Measurements from ENCODE around the gene BPIFA1. TPM values are rescaled to one million over a fixed set of nuclear protein-coding genes. Genes with fewer than 3 reads are reported as not detected.

The BPIFA1 gene
- polyA plus RNA-seq, 1 of the 3 experiments (the other 2 are of a cell fraction) = not detected

- WGBS (ENCODE audit: low lambda C conversion rate) = 37% methylated on average over 3 of the region's 3 CpGs
- no peaks in the 10 kb centered on the region for H3K36me3 ChIP-seq (replicated peaks in 1 of 2; ENCODE audit: control insufficient read depth in 1 of 2, insufficient read depth in 2 of 2, low read length in 1 of 2)
- no peaks in the 10 kb centered on the region for H3F3A ChIP-seq (replicated peaks; ENCODE audit: insufficient read depth)
- no peaks in the 10 kb centered on the region for H3K9me3 ChIP-seq
- no peaks in the 10 kb centered on the region for H3K4me1 ChIP-seq (ENCODE audit: control insufficient read depth in 1 of 2, insufficient read depth in 2 of 2, low read depth in 1 of 2, low read length in 1 of 2)
- no peak overlapping the region for H3K27ac ChIP-seq (ENCODE audit: low read depth in 2 of 2, low read length in 1 of 2)
- no peak for TF ChIP-seq MXI1 (IDR thresholded peaks at IDR 0.05; ENCODE audit: low read depth, low read length)
- TF ChIP-seq ELF1 (IDR thresholded peaks at IDR 0.05) = no peak
- TF ChIP-seq TAF1 (IDR thresholded peaks at IDR 0.05; ENCODE audit: borderline replicate concordance, low read depth, low read length) = no peak
- no peak for TF ChIP-seq RAD21 (IDR thresholded peaks at IDR 0.05; ENCODE audit: low read length)
- no peak for TF ChIP-seq USF2 (IDR thresholded peaks at IDR 0.05; ENCODE audit: borderline replicate concordance, low read depth, low read length)
- no peak for TF ChIP-seq USF1 (IDR thresholded peaks at IDR 0.05; ENCODE audit: borderline replicate concordance, low read depth)
- no peak for TF ChIP-seq FOXM1 (IDR thresholded peaks at IDR 0.05; ENCODE audit: low read depth)
- TF ChIP-seq MEF2A (IDR thresholded peaks at IDR 0.05; ENCODE audit: borderline replicate concordance, low read depth) = no peak
- TF ChIP-seq RXRA (IDR thresholded peaks at IDR 0.05; ENCODE audit: borderline replicate concordance, low read depth) = no peak
- TF ChIP-seq SMC3 (IDR thresholded peaks at IDR 0.05; ENCODE audit: low read depth, low read length) = no peak
- TF ChIP-seq YY1 (IDR thresholded peaks at IDR 0.05; ENCODE audit: low read depth) = no peak
- TF ChIP-seq NFIC (IDR thresholded peaks at IDR 0.05; ENCODE audit: borderline replicate concordance) = no peak
- TF ChIP-seq PBX3 (IDR thresholded peaks at IDR 0.05) = no peak
- TF ChIP-seq FOXJ3 (CRISPR knock-in tag; IDR thresholded peaks at IDR 0.05) = no peak
- no peak for TF ChIP-seq GABPA (IDR thresholded peaks at IDR 0.05; ENCODE audit: low read depth)
- TF ChIP-seq CHD2 (IDR thresholded peaks at IDR 0.05; ENCODE audit: low read length, partially characterized antibody) = no peak
- TF ChIP-seq ZBTB33 (IDR thresholded peaks at IDR 0.05; ENCODE audit: borderline replicate concordance, low read depth) = no peak
- no peak for TF ChIP-seq EZH2phosphoT487 (IDR thresholded peaks at IDR 0.05; ENCODE audit: borderline replicate concordance, low read depth)
- H4K20me1 ChIP-seq (ENCODE audit: insufficient read depth) = no peaks in the 10 kb centered on the region
- no peak overlapping the region for H3K9ac ChIP-seq
- H3K79me2 ChIP-seq (ENCODE audit: insufficient read depth) = no peaks in the 10 kb centered on the region
- no peak for DNase-seq
- no peaks in the 10 kb centered on the region for H3K27me3 ChIP-seq (ENCODE audit: insufficient read depth)
- ChIA-PET CTCF (interaction anchor here (1.5 to 3.0 kb wide), 2 partner anchors 11 to 44 kb away, joined by 3 to 13 read pairs; no protein-coding TSS in a partner anchor), POLR2A (interaction anchor here (0.6 kb wide), 1 partner anchor 24 kb away, joined by 4 read pairs; no protein-coding TSS in a partner anchor)
- H3K4me2 ChIP-seq = no peak overlapping the region
- 0 out of 2 replicates have a peak, but pooled peaks cover 6% of the 10 kb centered on the region for H3K9me2 ChIP-seq
- no peak overlapping the region for H2AFZ ChIP-seq (ENCODE audit: low read depth)
- no peak overlapping the region for H3K4me3 ChIP-seq (ENCODE audit: low read depth in 2 of 2, low read length in 1 of 2)
Observed at GRCh38 chr20:33251496-33251895, 15.7 kb downstream of the BPIFA1 start.
